CD1c-positive myeloid dendritic cell (primary cell): ENCODE measurements around the gene STARD13.

Source experiments
- DNase-seq: peaks from one replicate; pipeline ENCODE4 v3.0.0-alpha.2; 2016; ENCODE audit errors: extremely low spot score

STARD13 gene

GRCh38 chr13:33057019-33057780 is 228.4 kb downstream of the STARD13 start:
- DNase-seq: no peak

- no peak for DNase-seq
Observed at GRCh38 chr13:33053397-33054066, 232.0 kb downstream of the STARD13 start.
